Measurements from ENCODE around the gene INHBB. TPM values are rescaled to one million over a fixed set of nuclear protein-coding genes. Genes with fewer than 3 reads are reported as not detected.

The INHBB gene
- polyA plus RNA-seq, 4 donors = 0.06 to 0.17 TPM; not detected in 2

DNA sequence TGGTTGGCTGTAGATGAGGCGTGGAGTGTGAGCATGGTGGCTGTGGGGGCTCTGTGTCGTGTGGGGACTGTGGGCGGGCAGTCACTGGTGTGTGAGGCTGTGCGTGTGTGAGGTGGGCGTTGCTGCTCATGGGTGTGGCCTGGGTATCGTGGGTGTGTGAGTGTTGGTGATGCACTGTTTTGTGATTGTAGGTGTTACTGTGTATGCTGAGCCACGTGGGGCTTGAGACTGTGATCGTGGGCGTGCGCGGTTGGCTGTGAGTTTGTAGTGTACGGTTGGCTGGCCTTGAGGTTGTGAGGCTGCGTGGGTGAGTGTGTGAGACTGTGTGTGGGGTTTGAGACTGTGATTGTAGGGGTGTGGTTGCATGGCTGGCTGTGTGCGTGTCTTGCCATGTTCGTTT is 8.5 kb downstream of the INHBB start:
- no peak for DNase-seq (ENCODE audit: low read depth in 4 of 4, low spot score in 3 of 4)

DNA sequence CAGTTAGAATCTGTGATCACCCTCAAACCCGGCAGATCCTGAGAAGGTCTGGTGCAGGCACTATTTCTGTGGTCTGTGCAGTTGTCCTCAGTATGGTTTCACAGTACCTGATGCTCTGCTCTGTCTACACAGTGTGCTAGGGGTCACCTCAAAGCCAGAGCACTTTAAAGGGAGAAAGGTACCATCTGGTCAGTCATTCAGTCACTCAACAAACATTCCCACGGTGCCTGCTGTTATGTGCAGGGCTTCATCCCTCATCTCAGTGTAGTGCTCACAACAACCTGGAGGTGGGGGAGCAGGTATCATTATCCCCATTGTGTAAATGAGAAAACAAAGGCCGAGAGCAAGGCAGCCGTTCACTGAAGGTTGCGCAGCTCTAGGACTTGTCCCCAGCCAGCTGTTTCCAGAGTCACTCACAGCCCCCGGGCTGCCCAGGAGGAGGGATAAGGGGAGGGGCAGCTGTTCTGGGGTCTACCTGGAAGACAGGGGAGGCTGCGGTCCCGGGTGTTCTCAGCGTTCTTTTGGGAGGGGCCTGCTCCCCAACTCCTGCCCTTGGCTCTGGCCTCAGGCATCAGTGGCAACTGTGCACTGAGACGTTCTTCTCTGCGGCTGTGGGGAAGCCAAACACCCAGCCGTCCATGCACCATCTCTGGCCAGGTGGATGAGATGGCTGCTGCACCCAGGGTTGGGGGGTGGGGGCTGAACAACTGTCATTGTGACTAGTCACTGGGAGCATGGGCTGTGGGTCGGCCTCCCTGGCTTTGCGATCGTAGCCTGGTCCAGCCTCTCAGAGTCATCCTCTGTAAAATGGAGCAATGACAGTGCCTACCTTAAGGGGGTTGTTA is 9.2 kb downstream of the INHBB start:
- no peak for DNase-seq (ENCODE audit: low read depth in 4 of 4, low spot score in 3 of 4)

DNA sequence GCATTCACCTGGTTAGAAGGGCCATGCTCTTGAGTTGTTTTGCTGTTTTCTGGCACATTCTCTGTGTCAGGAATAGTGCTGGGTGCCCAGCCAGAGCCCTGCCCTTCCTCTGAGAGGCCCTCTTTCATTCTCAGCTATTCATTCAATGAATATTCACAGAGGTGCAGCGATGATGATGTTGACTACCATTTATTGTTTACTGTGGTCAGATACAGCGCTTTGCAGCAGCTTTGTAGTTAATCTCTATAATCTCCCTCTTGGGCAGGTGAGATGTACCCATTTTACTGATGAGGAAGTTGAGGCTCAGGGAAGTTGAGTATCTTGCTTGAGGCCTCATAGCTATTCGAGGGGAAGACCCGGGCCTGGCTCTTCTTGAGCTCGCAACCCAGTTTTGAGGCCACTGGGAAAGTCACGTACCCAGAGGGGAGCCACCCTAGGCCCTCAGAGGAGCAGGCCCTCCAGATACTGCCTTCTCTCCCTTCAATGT is 9.9 kb downstream of the INHBB start:
- DNase-seq (ENCODE audit: low read depth in 4 of 4, low spot score in 3 of 4) = no peak

DNA sequence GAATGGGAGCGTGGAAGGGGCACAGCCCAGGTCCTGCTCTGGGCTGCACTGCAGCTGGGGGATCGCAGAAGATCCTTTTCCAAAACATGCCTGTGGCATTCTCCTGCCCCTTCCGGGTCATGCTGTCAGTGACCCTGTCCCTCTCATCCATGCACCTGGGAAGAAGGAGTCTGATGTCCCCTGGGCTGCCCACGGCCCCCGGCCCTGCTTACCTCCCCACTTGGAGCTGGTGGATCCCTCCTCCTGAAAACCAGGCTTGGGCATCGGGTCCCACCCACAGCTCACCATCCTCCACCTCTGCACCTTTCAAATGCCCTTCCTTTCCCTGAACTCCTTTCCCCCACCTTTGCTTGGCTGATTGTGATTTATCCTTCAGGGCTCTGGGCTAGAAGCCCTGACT is 11.8 kb downstream of the INHBB start:
- no peak for DNase-seq (ENCODE audit: low read depth in 4 of 4, low spot score in 3 of 4)

DNA sequence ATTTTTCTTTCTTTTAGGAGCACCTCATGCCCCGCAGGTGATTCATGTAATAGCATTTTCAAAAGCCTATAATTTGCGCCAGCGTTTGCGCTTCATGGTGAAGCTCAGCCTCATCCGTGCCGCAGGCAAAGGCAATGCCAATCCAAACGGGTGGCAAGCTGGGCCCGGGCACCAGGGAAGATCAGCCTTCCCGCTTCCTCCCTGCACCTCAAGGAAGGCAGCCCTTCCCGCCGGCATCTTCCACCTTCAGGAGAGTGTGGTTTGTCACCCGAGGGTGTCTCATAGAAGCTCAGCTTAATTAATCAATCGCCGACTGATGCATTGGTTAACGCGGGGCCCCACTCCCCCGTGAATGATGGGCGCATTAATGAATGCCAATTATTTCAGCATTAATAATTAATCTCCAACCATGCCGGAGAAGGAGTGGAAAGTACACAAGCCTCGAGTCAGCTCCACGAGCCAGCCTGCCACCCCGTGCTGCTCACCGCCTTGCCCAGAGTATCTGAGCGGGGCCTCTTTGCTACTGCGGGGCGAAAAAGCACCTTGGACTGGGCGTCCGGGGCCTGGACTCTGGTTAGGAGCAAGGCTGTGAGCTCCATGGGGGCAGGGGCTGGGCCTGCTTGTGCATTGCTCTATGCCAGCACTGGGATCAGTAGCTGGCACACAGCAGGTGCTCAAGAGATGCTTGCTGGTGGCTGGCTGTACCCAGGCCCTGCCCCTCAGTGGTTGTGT is 13.0 kb downstream of the INHBB start:
- no peak for DNase-seq (ENCODE audit: low read depth in 4 of 4, low spot score in 3 of 4)

DNA sequence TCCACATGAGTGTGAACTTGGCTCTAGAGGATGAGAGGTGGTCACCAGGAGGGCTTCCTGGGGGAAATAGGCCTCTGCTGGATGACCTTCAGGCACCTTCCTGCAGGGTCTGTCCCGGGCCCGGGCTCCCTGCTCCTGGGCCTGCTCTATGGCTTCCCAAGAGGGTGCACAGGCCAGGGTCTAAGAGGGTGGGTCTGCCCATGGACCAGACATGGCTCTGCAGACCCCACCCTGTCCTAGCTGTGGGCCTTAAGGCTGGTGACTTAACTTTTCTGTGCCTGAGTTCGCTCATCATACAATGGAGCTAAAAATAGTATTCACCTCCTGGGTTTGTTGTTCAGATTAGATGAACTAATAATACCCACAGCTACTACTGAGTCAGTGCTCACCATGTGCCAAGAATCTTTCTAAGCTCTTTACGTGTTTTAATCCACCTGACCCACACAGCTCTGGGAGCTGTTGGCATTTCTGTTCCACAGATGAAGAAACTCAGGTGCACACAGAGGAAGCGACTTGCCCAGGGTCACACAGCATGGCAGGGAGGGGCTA is 14.4 kb downstream of the INHBB start:
- DNase-seq (ENCODE audit: low read depth in 4 of 4, low spot score in 3 of 4) = no peak

DNA sequence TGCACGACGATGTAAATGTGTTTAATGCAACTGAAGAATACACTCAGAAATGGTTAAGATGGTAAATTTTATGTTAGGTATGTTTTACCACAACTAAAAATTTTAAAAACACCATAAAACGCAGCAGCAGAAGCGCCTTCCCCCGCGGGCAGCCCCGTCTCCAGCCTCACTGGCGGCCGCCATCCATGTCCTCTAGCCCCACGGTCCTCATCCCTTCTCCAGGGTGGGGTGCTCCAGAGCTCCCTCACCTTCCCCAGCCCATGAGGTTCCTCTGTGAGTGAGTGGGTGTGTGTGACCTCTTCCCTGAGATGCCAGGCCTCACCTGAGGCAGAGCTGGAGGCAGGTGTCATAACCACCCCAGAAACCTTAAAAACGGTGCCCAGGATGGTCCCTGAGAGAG is 17.0 kb downstream of the INHBB start:
- no peak for DNase-seq (ENCODE audit: low read depth in 4 of 4, low spot score in 3 of 4)

DNA sequence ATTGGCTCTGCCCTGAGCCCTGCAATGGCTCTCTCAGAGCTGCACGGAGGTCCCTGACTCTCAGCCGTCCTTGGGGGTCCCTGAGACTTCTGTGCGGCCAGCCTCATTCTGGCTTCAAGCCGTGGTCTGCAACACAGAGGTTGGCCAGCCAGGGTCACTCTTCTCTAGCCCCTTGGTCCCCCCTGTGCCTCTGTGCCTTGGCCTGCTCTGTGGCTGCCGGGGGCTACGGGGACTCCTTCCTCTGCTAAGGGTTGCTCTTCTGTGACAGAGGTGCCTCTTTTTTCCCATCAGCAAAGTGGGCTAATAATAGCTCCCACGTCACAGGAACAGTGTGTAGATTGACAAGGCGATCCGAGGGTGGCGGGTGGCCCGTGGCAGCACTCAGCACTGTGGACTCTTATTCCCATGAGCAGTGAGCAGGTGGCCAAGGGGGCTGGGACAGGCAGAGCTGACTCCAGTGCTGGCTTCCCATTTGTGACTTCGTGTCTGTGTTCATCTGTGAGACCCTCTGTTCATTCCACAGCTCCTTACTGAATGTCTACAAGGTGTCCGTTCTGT is 19.4 kb downstream of the INHBB start:
- DNase-seq (ENCODE audit: low read depth in 4 of 4, low spot score in 3 of 4) = no peak

DNA sequence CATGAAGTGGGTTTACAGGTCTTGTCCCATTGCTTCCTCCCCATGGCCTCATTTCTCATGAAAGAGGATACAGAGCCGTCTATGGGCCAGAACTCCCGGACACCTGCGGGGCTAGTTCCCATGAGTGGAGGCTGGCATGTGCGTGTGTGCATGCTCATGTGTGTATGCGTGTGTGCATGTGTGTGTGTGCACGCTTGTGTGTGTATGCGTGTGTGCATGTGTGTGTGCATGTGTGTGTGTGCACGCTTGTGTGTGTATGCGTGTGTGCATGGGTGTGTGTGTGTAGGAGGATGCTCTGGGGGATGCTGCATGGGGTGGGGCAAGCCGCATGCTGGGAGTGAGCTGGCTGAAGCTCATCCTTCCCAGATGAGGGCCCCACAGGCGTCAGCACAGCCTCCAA is 20.8 kb downstream of the INHBB start:
- no peak for DNase-seq (ENCODE audit: low read depth in 4 of 4, low spot score in 3 of 4)

DNA sequence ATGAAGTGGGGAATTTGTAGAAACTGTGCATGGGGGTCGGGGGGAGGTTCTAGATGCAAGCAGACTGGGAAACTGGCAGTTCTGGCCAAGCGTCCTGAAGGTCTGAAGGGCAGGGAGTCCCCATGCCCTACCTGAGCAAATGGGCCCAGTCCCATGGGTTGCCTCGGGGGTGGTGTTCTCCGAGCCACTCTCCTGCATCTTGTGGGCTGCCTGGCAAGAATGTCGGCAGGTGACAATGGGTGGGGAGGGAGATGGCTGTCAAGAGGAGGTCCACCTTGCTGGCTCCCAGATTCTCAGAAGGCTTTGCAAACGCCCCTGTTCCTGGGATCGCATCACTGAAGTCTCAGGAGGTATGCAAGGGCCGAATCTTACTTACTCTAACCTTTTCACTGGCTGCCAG is 21.3 kb downstream of the INHBB start:
- no peak for DNase-seq (ENCODE audit: low read depth in 4 of 4, low spot score in 3 of 4)

DNA sequence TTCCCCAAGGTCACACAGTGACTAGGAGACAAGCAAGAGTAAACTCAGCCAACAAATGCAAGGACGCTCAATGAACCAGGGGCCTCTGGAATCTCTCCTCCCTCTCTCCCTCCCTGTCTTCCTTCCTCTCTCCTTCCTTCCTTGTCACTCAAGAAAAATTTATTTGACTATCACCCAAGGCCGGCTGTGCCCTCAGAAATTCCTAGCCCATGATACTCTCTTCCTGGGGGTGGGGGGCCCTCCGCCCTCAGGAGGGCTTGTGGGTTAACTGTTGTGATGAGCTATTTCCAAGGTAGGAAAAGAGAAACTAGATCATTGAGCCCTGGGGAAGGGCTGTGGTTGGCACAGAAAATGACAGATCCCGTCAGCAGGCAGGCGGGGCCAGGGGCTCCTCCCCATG is 21.7 kb downstream of the INHBB start:
- no peak for DNase-seq (ENCODE audit: low read depth in 4 of 4, low spot score in 3 of 4)

DNA sequence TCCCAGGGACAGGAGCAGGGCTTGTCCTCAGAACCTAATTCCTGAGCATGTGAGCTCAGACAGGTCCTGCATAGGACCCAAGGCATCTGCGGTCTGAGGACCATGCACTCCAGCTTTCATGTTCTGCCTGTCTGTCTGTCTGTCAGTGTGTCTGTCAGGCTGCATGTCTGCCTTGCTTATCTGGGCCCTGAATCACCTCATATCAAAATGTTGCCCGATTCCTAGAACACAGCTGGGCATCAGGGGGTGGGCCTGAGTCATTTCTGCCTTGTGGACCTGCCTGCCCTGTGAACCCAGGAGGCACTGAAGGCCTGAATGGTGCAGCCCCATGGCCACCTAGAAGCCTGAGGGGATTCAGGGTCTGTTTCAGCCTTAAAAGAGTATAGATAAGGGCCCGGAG is 22.1 kb downstream of the INHBB start:
- DNase-seq (ENCODE audit: low read depth in 4 of 4, low spot score in 3 of 4) = no peak

DNA sequence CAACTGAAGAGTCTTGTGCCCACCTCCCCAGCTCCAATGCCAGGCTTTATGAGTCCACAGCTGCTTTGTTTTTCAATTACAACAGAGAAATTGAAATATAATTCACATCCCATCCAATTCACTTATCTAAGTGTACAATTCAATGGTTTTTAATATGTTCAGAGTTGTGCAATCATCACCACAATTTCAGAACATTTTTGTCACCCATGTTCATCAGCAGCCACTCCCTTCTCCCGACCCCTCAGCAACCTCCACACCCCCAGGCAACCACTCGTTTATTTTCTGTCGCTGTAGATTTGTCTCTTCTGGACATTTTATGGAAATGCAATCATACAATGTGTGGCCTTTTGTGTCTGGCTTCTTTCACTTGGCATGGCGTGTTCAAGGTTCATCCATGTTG is 23.3 kb downstream of the INHBB start:
- no peak for DNase-seq (ENCODE audit: low read depth in 4 of 4, low spot score in 3 of 4)

DNA sequence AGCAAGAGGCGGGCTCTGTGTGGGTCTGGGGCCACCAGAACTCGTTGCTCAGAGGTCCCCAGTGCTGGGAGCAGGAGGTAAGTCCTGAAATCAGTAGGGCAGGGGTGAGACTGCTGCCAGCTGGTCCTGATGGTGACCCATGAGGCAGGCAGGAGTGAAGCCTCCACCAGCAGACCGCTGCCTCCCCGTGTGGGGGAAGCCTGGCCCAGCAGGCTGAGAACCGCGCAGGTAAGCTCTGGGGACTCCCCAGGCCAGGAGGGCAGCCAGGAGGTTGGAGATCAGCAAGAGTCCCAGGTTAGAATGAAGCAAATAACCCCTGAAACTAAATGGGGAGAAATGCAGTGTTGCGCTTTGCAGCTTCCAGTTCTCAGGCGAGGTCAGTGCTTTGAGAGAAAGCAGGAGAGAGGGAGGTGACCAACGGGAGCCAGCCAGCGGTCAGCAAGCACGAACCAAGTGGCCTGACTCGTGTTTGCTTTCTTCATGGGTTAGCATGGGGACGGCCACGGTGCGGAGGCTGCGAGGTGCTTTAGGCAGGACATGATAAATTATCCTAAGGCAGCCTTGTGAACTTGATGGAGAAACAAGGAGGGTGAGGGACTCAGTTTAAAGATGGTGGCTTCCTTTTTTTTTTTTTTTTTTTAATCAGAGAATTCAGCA is 26.2 kb downstream of the INHBB start:
- DNase-seq (ENCODE audit: low read depth in 4 of 4, low spot score in 3 of 4) = no peak

DNA sequence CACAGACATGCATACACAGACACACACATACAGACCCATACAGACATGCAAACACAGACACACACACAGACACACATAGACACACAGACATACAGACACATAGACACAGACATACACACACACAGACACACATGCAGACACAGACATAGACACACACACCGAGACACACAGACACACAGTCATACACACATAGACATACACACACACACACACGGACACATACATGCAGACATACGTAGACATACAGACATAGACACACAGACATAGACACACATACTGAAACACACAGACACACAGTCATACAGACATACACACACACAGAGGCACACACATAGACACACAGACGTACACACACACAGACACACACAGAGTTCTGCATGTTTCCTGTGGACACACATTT is 26.9 kb downstream of the INHBB start:
- no peak for DNase-seq (ENCODE audit: low read depth in 4 of 4, low spot score in 3 of 4)

DNA sequence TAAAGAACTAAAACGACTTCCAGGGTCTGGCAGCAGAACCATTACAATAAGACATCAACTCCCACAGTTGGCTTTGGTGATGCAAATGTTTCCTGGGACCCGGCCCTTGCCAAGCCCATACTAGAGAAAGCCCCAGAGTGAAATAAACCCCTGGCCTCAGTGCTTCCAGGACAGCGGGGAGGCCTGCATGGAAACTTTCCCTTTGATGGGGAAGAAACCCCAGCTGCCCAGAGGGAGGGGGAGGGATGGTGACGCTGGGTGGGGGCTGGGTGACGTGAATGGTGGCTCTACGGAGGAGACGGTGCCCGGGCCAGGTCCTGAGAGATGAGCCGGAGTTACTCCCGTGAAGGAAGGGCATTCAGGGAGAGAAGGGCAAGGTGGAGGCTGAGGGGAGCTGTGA is 27.5 kb downstream of the INHBB start:
- DNase-seq (ENCODE audit: low read depth in 4 of 4, low spot score in 3 of 4) = no peak

DNA sequence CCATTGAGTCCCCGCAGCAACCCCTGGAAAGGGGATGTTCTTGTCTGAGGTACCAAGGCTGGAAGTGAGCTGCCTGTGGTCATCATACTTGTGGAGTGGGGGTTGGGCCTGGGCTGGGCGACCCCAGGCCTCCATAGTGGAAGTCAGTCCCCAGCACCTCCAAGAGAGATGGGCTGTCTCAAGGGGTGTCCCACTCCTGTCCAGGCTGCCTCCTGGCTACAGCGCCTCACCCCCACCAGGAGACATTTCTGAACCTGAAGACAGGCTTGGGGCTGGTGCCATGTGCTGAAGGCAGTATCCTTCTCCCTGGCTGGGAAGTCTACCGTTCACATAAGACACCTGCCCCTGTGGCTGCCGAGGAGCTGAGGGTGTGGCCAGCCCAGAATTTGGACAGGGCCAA is 28.9 kb downstream of the INHBB start:
- DNase-seq (ENCODE audit: low read depth in 4 of 4, low spot score in 3 of 4) = no peak

DNA sequence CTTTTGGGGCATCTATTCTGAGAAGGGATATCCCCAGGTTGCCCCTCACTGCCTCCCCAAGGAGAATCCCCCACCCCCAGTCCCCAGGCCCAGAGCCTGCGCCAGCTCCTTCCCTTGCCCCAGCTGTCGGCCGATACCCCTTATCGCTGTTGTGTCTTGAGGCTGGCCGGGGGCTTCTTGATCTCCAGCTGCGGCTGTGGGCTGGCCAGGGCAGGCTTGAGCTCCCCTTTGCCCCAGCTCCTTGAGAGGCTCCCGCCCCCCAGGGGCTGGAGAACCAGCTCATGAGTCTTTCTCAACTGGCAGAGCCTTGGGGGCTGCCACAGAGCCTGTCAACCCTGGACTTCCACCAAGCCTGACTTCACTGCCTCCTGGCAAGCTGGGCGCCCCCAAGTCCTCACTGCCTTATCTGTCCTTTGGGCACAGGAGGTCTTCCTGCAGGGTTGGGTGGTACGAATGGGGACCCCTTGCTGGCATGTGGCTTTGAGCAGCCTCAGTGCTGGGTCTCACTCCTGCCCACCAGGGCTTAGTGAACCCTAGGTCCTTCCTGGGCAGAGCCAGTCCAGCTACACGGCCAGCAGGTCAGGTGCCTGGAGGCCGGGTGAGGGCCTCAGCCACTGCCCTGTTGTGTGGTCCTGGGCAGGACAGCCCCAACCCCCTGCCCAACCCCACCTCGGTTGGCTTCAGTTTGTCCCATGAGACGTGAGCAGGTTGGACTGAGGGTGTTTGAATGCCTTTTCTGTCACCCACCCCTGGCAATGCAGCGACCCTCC is 29.5 kb downstream of the INHBB start:
- no peak for DNase-seq (ENCODE audit: low read depth in 4 of 4, low spot score in 3 of 4)

DNA sequence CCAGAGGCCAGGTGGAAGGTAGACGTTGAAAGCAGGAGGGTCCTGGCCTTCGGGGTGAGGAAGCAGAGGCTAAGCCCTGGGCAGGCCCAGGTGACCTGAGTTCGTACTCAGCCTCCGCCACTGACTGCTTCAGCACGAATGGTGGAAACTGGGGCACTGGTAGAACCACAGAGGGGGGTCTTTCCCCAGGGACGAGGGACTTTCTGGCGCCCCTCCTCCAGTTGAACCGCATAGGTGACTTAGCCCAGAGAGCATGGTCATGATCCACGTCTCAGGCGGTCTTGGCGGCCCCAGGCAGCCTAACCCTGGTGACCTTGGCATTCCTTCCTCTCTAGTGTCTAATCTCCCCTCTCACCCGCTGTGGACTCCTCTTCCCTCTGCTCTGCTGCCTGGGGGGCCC is 30.2 kb downstream of the INHBB start:
- DNase-seq (ENCODE audit: low read depth in 4 of 4, low spot score in 3 of 4) = no peak

Data from right renal pelvis (tissue), 4 donors.